ENCODE data around the gene SPDYE2.
"Not testable (repeated sequence)": the region's sequence is repeated elsewhere in the genome, so short reads cannot be mapped to it uniquely, and the experiment has no call there.

Gene SPDYE2

DNA sequence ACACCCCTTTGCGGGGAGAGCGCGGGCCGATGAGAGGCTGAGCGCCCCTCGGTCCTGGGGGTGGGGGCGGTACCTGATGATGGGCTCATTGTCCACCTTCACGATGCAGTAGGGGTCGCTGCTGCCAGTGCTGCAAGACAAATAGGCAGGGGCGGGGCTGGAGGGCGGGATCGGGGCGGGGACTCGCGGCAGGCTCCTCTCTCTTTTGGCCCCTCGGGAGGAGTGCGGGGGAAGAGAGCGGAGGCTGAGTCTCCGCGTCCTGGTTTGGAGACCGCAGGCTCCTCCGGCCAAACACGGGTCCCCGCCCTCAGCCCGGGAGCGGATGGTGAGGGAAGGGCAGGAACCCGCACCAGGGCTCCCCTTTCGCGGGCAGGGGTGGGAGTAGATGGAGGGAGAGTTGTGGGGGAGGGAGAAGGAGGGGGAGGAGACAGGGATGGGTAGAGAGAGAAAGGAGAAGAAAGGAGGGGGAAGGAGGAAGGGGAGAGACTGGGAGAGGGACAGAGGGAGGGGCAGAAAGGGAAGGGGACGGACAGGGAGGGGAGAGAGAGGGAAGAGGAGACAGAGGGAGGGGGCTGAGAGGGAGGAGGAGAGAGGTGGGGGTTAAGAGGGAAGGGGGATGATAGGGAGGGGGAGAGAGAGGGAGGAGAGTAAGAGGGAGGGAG is 60.1 kb downstream of the SPDYE2 start:
- H3K27ac Mint-ChIP-seq; H3K4me1 Mint-ChIP-seq (ENCODE audit: low read depth); H3K9me3 Mint-ChIP-seq; H3K4me3 Mint-ChIP-seq; H3K36me3 Mint-ChIP-seq (ENCODE audit: low read depth); H3K27me3 Mint-ChIP-seq (ENCODE audit: low read depth): not testable (repeated sequence)

- not testable (repeated sequence) for H3K4me3 Mint-ChIP-seq; H3K4me1 Mint-ChIP-seq (ENCODE audit: low read depth); H3K27ac Mint-ChIP-seq; H3K9me3 Mint-ChIP-seq; H3K36me3 Mint-ChIP-seq (ENCODE audit: low read depth); H3K27me3 Mint-ChIP-seq (ENCODE audit: low read depth)
Measured at GRCh38 chr7:102611675-102612325, 60.8 kb downstream of the SPDYE2 start.
